Keratinocyte (primary cell): ENCODE results near the gene UNC5A. TPM values are rescaled to one million over a fixed set of nuclear protein-coding genes. Genes with fewer than 3 reads are reported as not detected.

ENCODE experiments used
- DNase-seq: peaks from one replicate; pipeline ENCODE4 v3.0.0-alpha.2; 2011; ENCODE audit warnings: low read depth, missing footprints, low spot score
- FAIRE-seq: peaks from 2 replicates; lab custom pipeline; 2011; peaks lifted over from hg19 to GRCh38; lab: Jason Lieb, UNC
- H2AFZ ChIP-seq: 2 replicates; pipeline ENCODE4 v1.6.0; 2012; ENCODE audit warnings: low read length, control low read depth, inconsistent platforms; ENCODE audit not compliant: control insufficient read depth
- H3K27ac ChIP-seq: 2 replicates; pipeline ENCODE4 v1.5.1; 2011; ENCODE audit warnings: low read length; ENCODE audit not compliant: control insufficient read depth, insufficient read depth
- H3K27me3 ChIP-seq: 3 replicates; pipeline ENCODE4 v1.6.0; 2011; ENCODE audit warnings: low read length; ENCODE audit not compliant: control insufficient read depth, insufficient read depth; ENCODE audit errors: extremely low read depth
- H3K36me3 ChIP-seq, 2 experiments: 2 replicates in 1 of 2; 3 replicates in 1 of 2; pipeline ENCODE4 v1.5.1; 2011; ENCODE audit warnings: low read length in 2 of 2, mild to moderate bottlenecking in 1 of 2; ENCODE audit not compliant: control insufficient read depth in 2 of 2, insufficient read depth in 2 of 2; ENCODE audit errors: extremely low read depth in 1 of 2
- H3K4me1 ChIP-seq: 3 replicates; pipeline ENCODE4 v1.5.1; 2011; ENCODE audit warnings: low read length; ENCODE audit not compliant: control insufficient read depth, insufficient read depth; ENCODE audit errors: extremely low read depth
- H3K4me2 ChIP-seq: 3 replicates; pipeline ENCODE4 v1.6.0; 2011; ENCODE audit warnings: low read depth, low read length; ENCODE audit not compliant: control insufficient read depth, insufficient read depth; ENCODE audit errors: extremely low read depth
- H3K4me3 ChIP-seq, 3 experiments: fragments of 200-600 bp in 1 of 3; sonication (generic) in 1 of 3; 2 replicates in 2 of 3; 3 replicates in 1 of 3; pipeline ENCODE4 v1.5.1; 2011 to 2016; ENCODE audit warnings: low read length in 3 of 3, mild to moderate bottlenecking in 3 of 3, control low read depth in 2 of 3, inconsistent platforms in 1 of 3, low read depth in 1 of 3, mixed read lengths in 1 of 3, mixed run types in 1 of 3, moderate library complexity in 1 of 3; ENCODE audit not compliant: control insufficient read depth in 2 of 3, insufficient read depth in 2 of 3; ENCODE audit errors: extremely low read depth in 1 of 3
- H3K79me2 ChIP-seq: 2 replicates; pipeline ENCODE4 v1.6.0; 2012; ENCODE audit warnings: low read length; ENCODE audit not compliant: control insufficient read depth, insufficient read depth
- H3K9ac ChIP-seq: 3 replicates; pipeline ENCODE4 v1.6.0; 2011; ENCODE audit warnings: low read length; ENCODE audit not compliant: control insufficient read depth, insufficient read depth; ENCODE audit errors: extremely low read depth
- H3K9me1 ChIP-seq: 3 replicates; pipeline ENCODE4 v1.6.0; 2011; ENCODE audit warnings: low read length; ENCODE audit not compliant: control insufficient read depth, insufficient read depth; ENCODE audit errors: extremely low read depth
- H3K9me3 ChIP-seq: 2 replicates; pipeline ENCODE4 v1.5.1; 2012; ENCODE audit warnings: low read depth, low read length; ENCODE audit not compliant: control insufficient read depth
- H4K20me1 ChIP-seq: 3 replicates; pipeline ENCODE4 v1.6.0; 2011; ENCODE audit warnings: low read length; ENCODE audit not compliant: control insufficient read depth, insufficient read depth; ENCODE audit errors: extremely low read depth
- CTCF ChIP-seq, 3 experiments: IDR thresholded peaks in 1 of 3; conservative IDR thresholded peaks in 1 of 3; optimal IDR thresholded peaks in 1 of 3; 2 replicates in 2 of 3; 3 replicates in 1 of 3; pipeline versions ENCODE3 to v1.5.1; 2011; ENCODE audit warnings: low read length in 3 of 3, mild to moderate bottlenecking in 3 of 3, moderate library complexity in 2 of 3, control low read depth in 1 of 3, inconsistent platforms in 1 of 3; ENCODE audit not compliant: insufficient read depth in 2 of 3; ENCODE audit errors: extremely low read depth in 1 of 3
- EZH2 ChIP-seq: IDR thresholded peaks from one replicate; pipeline ENCODE4 v1.6.1; 2012; ENCODE audit warnings: inconsistent platforms, mild to moderate bottlenecking, low read length, moderate library complexity
- dilution Hi-C: fragments of 300-500 bp; cut with MboI; formaldehyde crosslinking; loops from one replicate; pipeline ENCODE4 v1.7.0; 2020; ENCODE audit warnings: low sequenced_read_pairs; ENCODE audit not compliant: extremely low pct_ligation_motif_present
- polyA plus RNA-seq, 5 experiments: library from polyadenylated mRNA; depleted of rRNA in 3 of 5; stranded (reverse) in 3 of 5; stranded (forward) in 1 of 5; unstranded in 1 of 5; fragments of >200 nt; gene quantifications; 1 replicate in 1 of 5; 2 replicates in 3 of 5; 3 replicates in 1 of 5; pipeline versions ENCODE4 v1.2.1 to v1.2.3, GENCODE V29; 2011 to 2012; ENCODE audit warnings: missing spikeins in 2 of 5, low read depth in 1 of 5, low replicate concordance in 1 of 5

The UNC5A gene
- polyA plus RNA-seq, 1 donor (not counting 4 experiments of a cell fraction or from before 2014, with no cell fraction given) = not detected

- dilution Hi-C loops = no loop called here
- no peak for DNase-seq
- H3K4me3 ChIP-seq = no peak overlapping the region
- no peaks in the 10 kb centered on the region for H3K79me2 ChIP-seq
- no peaks in the 10 kb centered on the region for H3K36me3 ChIP-seq
- no peaks in the 10 kb centered on the region for H3K4me1 ChIP-seq
- H2AFZ ChIP-seq = no peak overlapping the region
- no peak overlapping the region for H3K9ac ChIP-seq
- H4K20me1 ChIP-seq = no peaks in the 10 kb centered on the region
- H3K27ac ChIP-seq = no peak overlapping the region
- no peak for TF ChIP-seq CTCF (optimal IDR thresholded peaks at IDR 0.05 in 1 of 3, IDR thresholded peaks at IDR 0.05 in 1 of 3, conservative IDR thresholded peaks at IDR 0.05 in 1 of 3; ENCODE audit: extremely low read depth in 1 of 3, insufficient read depth in 2 of 3, low read length in 3 of 3)
- TF ChIP-seq EZH2 = no peak
- no peaks in the 10 kb centered on the region for H3K9me1 ChIP-seq
- FAIRE-seq = no peak
- peaks cover 10% of the 10 kb centered on the region for H3K27me3 ChIP-seq
- H3K9me3 ChIP-seq = no peaks in the 10 kb centered on the region
- no peak overlapping the region for H3K4me2 ChIP-seq
These were observed 81.1 kb downstream of the UNC5A start for GRCh38 chr5:176891331-176891958.

GRCh38 chr5:176892663-176893062 lies 82.3 kb downstream of the UNC5A start:
- Histone ChIP-seq H3K4me1 (no peaks in the 10 kb centered on the region), H4K20me1 (no peaks in the 10 kb centered on the region), H3K9ac (no peak overlapping the region), H3K27ac (no peak overlapping the region), H3K9me3 (no peaks in the 10 kb centered on the region), H2AFZ (no peak overlapping the region), H3K4me3 (no peak overlapping the region), H3K36me3 (no peaks in the 10 kb centered on the region), H3K79me2 (no peaks in the 10 kb centered on the region), H3K9me1 (no peaks in the 10 kb centered on the region), H3K27me3 (peaks cover 10% of the 10 kb centered on the region), H3K4me2 (no peak overlapping the region)
- no peak for TF ChIP-seq CTCF (optimal IDR thresholded peaks at IDR 0.05 in 1 of 3, IDR thresholded peaks at IDR 0.05 in 1 of 3, conservative IDR thresholded peaks at IDR 0.05 in 1 of 3; ENCODE audit: extremely low read depth in 1 of 3, insufficient read depth in 2 of 3, low read length in 3 of 3)
- TF ChIP-seq EZH2 = no peak
- dilution Hi-C loops = no loop called here
- DNase-seq = no peak
- no peak for FAIRE-seq
